ENCODE data around the gene SREK1IP1.

- TF ChIP-seq CTCF (IDR thresholded peaks at IDR 0.05) (no peak), POLR2A (IDR thresholded peaks at IDR 0.05) (no peak)
Observed at GRCh38 chr5:64759960-64760660, 8.4 kb downstream of the SREK1IP1 start.

Measured in esophagus squamous epithelium (tissue), 4 donors.